Muscle of leg (tissue), 11 donors: Measurements from ENCODE around the gene VWA3A. TPM values are rescaled to one million over a fixed set of nuclear protein-coding genes. Genes with fewer than 3 reads are reported as not detected.
A peak's percentile ranks its signal among the peaks of the same experiment; 100 is the strongest.

Experiments
- DNase-seq: peaks from one replicate; pipeline ENCODE4 v3.0.0; 2013
- H3K27ac ChIP-seq: one replicate; pipeline ENCODE4 v1.5.1; 2013; ENCODE audit warnings: mild to moderate bottlenecking, low read length, control low read depth
- H3K27me3 ChIP-seq: one replicate; pipeline ENCODE4 v1.6.1; 2013; ENCODE audit warnings: low read length; ENCODE audit not compliant: control insufficient read depth, insufficient read depth
- H3K36me3 ChIP-seq: one replicate; pipeline ENCODE4 v1.6.1; 2013; ENCODE audit warnings: low read length; ENCODE audit not compliant: control insufficient read depth, insufficient read depth
- H3K4me1 ChIP-seq: one replicate; pipeline ENCODE4 v1.6.1; 2013; ENCODE audit warnings: low read length; ENCODE audit not compliant: control insufficient read depth, insufficient read depth
- H3K4me3 ChIP-seq: one replicate; pipeline ENCODE4 v1.5.1; 2013; ENCODE audit warnings: low read length, control low read depth
- H3K9me3 ChIP-seq: replicated peaks from 2 replicates; pipeline ENCODE4 v1.6.1; 2013; ENCODE audit warnings: low read depth, low read length; ENCODE audit not compliant: control insufficient read depth
- WGBS: methylation state at CpG from one replicate; pipeline ENCODE4 v1.1.5; 2013; ENCODE audit warnings: missing lambda C conversion rate; ENCODE audit not compliant: insufficient coverage; 5-methylcytosine and 5-hydroxymethylcytosine counted together
- polyA plus RNA-seq, 8 donors: library from polyadenylated mRNA; unstranded; fragments of 120-200 nt; gene quantifications; one replicate each; pipeline versions ENCODE4 v1.2.1 to v1.2.3, GENCODE V29; 2013; ENCODE audit warnings: inconsistent platforms in 1 of 8, low replicate concordance in 1 of 8; ENCODE audit not compliant: insufficient read length in 8 of 8, insufficient read depth in 1 of 8
- total RNA-seq: library from RNA; stranded (reverse); fragments of 120-200 nt; gene quantifications from one replicate; pipeline ENCODE4 v1.2.4, GENCODE V29; 2013

VWA3A gene
- total and polyA plus RNA-seq, 9 donors = 0.08 to 0.53 (median 0.19) TPM; not detected in 1

DNA sequence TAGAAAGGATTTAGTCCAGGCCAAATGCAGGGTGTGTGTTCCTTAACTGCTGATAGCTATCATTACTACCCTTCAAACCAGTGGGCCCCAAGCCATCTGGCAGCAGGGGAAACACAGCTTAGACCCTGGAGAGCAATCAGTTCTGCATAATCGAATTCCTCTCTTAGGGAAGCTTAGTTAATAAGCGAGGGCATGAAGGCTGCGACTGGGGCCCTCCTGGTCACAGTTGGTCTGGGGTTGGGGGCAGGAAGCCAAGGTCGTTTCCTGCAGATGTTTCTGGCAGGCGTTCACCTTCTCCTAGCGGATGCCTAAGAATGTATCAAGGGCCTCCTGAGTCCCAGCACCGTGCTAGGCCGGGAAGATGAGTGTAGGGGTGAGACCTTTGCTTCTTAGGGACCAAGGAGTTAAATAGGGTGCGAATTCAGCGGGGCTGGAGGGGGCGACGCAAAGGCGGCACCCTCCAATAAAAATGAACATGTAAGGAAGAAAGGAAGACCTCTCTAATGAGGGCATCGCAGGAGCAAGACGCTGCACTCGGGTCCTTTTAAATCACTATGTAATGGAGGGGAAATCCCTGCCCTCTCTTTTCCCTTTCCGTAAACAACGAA is 97.2 kb downstream of the VWA3A start:
- peaks cover 30% of the 10 kb centered on the region for H3K4me1 ChIP-seq
- H3K36me3 ChIP-seq = no peaks in the 10 kb centered on the region
- peak overlapping the region; percentile 100 for H3K27ac ChIP-seq
- WGBS = 1% methylated on average over 11 of the region's 18 CpGs
- peak overlapping the region; percentile 63 for H3K4me3 ChIP-seq
- H3K9me3 ChIP-seq = no peaks in the 10 kb centered on the region
- peak; percentile 79 for DNase-seq
- no peaks in the 10 kb centered on the region for H3K27me3 ChIP-seq

DNA sequence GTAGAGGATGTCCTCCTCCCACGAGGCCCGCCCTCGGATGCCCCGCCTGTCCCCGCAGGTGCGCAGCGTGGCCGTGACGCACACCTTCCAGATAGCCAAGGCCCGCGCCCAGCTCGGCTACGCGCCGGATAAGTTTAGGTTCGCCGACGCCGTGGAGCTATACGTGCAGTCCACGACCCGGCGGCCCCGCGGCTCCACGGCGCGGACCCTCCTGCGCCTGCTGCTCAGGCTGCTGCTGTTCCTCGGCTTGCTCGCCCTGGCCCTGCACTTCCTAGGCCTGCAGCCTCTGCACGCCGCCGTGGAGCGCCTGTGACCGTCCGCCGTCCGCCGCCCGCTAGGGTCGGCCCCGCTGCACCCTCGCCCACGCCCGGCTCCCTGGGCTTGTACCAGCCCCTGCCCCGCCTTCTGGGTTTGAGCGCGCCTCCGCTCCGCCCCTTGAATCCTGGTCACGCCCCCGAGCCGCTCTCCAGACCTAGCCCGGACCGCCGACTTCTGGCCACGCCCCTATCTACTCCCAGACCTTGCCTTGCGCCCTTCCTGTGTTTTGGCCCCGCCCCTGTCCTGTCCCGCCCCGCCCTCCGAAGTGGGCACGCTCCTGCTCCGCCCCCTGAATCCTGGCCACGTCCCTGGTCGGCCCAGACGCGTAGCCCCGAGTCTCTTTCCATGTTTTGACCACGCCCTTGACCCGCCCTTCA is 97.9 kb downstream of the VWA3A start:
- H3K36me3 ChIP-seq = no peaks in the 10 kb centered on the region
- H3K4me1 ChIP-seq = peaks cover 32% of the 10 kb centered on the region
- H3K27me3 ChIP-seq = no peaks in the 10 kb centered on the region
- peak; percentile 78 for DNase-seq
- peak overlapping the region; percentile 63 for H3K4me3 ChIP-seq
- H3K9me3 ChIP-seq = no peaks in the 10 kb centered on the region
- under 1% methylated on average over 72 of the region's 72 CpGs for WGBS
- peak overlapping the region; percentile 100 for H3K27ac ChIP-seq

GRCh38 chr16:22190776-22191531 is 98.6 kb downstream of the VWA3A start:
- no peaks in the 10 kb centered on the region for H3K27me3 ChIP-seq
- peaks cover 35% of the 10 kb centered on the region for H3K4me1 ChIP-seq
- peak; percentile 100 for DNase-seq
- H3K4me3 ChIP-seq = peak overlapping the region; percentile 72
- peak overlapping the region; percentile 100 for H3K27ac ChIP-seq
- no peaks in the 10 kb centered on the region for H3K36me3 ChIP-seq
- 0% methylated on average over 35 of the region's 43 CpGs for WGBS
- H3K9me3 ChIP-seq = no peaks in the 10 kb centered on the region

DNA sequence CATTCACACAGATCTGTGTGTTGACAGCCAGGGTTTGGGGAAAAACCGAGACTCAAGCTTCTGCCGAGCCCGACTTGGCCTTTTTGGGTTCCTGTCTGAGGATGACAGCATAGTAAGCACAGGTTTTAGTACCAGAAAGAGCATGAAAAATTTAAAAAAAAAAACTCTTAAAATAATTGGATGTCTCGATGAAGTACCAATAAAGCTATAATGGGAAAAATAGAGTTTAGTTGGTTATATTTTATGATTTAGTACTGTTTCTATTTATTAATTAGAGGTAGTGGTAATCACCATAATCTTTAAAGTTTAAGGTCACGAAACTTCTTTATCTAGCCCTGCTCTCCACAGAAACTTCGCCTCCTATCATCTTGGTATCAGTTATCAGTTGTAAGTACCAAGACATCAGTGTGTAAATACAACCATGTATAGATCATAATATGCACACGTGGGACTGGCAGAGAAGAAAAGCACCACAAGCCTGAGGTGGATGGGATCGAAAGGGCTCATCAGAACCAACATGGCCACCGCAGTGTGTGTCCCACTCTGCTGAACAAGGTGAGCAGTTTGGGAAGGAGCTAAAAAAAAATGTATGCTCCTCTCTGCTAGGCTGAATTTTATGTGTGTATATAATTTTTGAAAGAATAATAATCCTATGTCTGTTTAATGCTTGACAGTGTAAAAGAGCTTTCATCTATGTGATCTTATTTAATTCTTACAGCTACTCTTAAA is 99.4 kb downstream of the VWA3A start:
- Histone ChIP-seq H3K4me1 (peaks cover 38% of the 10 kb centered on the region), H3K4me3 (peak overlapping the region; percentile 72), H3K36me3 (no peaks in the 10 kb centered on the region), H3K27me3 (no peaks in the 10 kb centered on the region), H3K9me3 (no peaks in the 10 kb centered on the region), H3K27ac (peak overlapping the region; percentile 100)
- 27% methylated on average over 2 of the region's 9 CpGs for WGBS
- peak; percentile 61 for DNase-seq

DNA sequence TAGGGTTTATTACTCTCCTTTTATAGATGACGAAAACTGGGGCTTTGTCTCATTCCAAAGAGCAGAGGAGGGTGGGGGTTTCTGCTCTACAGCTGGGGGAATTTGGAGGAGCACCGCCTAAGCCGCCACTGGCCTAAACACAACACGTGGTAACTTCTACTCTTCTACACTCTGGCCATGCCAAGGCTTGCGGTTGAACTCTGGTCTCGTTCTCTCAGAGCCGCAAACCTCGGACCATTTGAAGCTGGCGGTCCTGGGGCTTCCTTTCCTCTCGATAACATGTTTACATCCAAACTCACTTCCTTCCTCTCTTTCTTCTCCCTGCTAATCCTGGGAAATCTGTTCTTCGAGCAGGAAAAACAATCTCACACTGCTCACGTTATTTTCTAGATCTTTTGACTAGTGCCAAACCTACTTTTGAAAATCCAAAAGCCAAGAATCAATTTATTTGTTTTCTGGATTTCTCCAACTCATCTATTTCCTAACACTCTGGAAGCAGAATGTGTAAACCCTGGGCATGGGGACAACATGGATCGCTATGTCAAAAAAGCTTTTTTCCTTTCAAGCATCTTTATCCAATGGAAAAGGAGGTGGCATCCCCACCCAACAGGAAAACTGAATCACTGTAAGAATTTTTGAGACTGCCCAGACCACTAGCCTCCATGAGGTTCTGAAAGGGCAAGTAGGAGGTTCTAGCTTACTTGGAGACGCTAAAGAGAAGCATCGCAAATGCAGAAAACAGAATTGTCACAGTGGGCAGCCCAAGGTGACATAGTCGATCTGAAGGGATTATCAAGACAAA is 100.1 kb downstream of the VWA3A start:
- H3K9me3 ChIP-seq = no peaks in the 10 kb centered on the region
- peak overlapping the region; percentile 27 for H3K4me3 ChIP-seq
- H3K27ac ChIP-seq = peak overlapping the region; percentile 100
- H3K27me3 ChIP-seq = no peaks in the 10 kb centered on the region
- H3K4me1 ChIP-seq = peaks cover 38% of the 10 kb centered on the region
- peak; percentile 97 for DNase-seq
- H3K36me3 ChIP-seq = no peaks in the 10 kb centered on the region
- WGBS = 21% methylated on average over 14 of the region's 16 CpGs

GRCh38 chr16:22193063-22193411 is 100.7 kb downstream of the VWA3A start:
- Histone ChIP-seq H3K4me3 (no peak overlapping the region), H3K27ac (peak overlapping the region; percentile 100), H3K4me1 (peaks cover 38% of the 10 kb centered on the region), H3K36me3 (no peaks in the 10 kb centered on the region), H3K9me3 (no peaks in the 10 kb centered on the region), H3K27me3 (no peaks in the 10 kb centered on the region)
- WGBS = no CpG with 5 or more reads among the region's 2 CpGs
- DNase-seq = no peak

DNA sequence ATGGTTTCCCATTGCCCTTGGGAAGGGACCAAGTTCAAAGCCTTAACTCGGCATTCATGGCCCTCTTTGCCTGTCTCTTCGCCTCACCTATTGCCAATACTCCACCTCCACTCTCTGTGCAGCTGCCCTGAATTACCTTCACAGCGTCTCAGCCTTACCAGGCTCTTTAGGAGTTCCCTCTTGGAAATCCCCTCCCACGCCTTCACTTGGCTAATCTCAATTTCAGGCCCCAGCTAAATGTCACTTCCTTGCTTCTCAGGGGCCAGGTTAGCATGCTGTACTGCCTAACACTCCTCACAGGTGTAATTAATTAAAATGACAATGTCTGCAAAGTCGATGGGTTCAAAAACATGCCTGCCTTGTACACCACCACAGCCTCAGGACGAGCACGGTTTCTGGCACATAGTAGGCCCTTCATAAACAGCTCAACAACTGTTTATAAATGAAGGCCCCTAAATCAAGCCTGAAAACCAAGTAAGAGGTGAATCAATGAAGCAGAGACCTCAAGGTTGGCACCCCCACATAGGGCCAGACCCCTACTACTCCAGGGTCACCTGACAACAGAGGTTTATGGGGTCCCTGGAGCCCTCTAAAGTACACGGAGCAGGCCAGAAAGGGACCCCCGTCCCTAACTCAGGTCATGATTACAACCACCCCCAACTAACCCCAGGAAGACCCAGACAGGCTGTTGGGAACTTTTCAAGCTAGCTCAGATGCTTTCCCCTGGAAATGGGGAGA is 102.5 kb downstream of the VWA3A start:
- Histone ChIP-seq H3K27me3 (no peaks in the 10 kb centered on the region), H3K4me3 (no peak overlapping the region), H3K4me1 (peaks cover 28% of the 10 kb centered on the region), H3K36me3 (no peaks in the 10 kb centered on the region), H3K9me3 (no peaks in the 10 kb centered on the region), H3K27ac (peak overlapping the region; percentile 44)
- 76% methylated on average over 5 of the region's 9 CpGs for WGBS
- DNase-seq = peak; percentile 40

DNA sequence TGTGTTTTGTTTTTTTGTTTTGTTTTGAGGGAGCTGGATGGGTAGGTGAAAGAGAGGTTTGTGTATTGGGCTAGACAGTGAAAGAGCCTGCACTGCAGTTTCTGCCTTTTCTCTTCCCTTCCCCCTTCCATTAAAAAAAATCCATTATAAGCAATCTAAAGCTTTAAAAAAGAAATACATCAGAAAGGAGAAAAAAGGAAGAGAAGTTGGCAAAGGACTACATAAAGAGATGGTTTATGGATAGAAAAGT is 103.0 kb downstream of the VWA3A start:
- no peak for DNase-seq
- Histone ChIP-seq H3K9me3 (no peaks in the 10 kb centered on the region), H3K4me3 (no peak overlapping the region)

More for the DNA sequence above, 103.0 kb downstream of the VWA3A start:
- Histone ChIP-seq H3K4me1 (peaks cover 25% of the 10 kb centered on the region), H3K27me3 (no peaks in the 10 kb centered on the region), H3K27ac (peak overlapping the region; percentile 44), H3K36me3 (no peaks in the 10 kb centered on the region)
